Activated T-cell treated with anti-CD3 and anti-CD28 coated beads, Interleukin-2, amount 50 U/mL, for 4 hours (primary cell): ENCODE data around the gene P3H4. TPM values are rescaled to one million over a fixed set of nuclear protein-coding genes. Genes with fewer than 3 reads are reported as not detected.

ENCODE experiments used
- ATAC-seq, 2 donors: fragments of 200-7000 bp; cut with Tn5 transposase; one replicate each; pipeline ENCODE4 v1.10.0; 2021
- DNase-seq: peaks from one replicate; pipeline ENCODE4 v3.0.0-alpha.2; 2020
- H3K27me3 Mint-ChIP-seq: one replicate; pipeline ENCODE4 v1.8.0; 2021; ENCODE audit warnings: low read depth, mixed read lengths
- H3K36me3 Mint-ChIP-seq: one replicate; pipeline ENCODE4 v1.8.0; 2022; ENCODE audit warnings: mixed read lengths; ENCODE audit not compliant: insufficient read depth
- H3K4me1 Mint-ChIP-seq: one replicate; pipeline ENCODE4 v1.8.0; 2021; ENCODE audit warnings: low read depth, mixed read lengths
- H3K4me3 Mint-ChIP-seq: one replicate; pipeline ENCODE4 v1.8.0; 2021; ENCODE audit warnings: mild to moderate bottlenecking, moderate library complexity, mixed read lengths
- H3K9me3 Mint-ChIP-seq: one replicate; pipeline ENCODE4 v1.8.0; 2021; ENCODE audit warnings: mixed read lengths
- total RNA-seq, 3 donors: library from RNA; stranded (reverse); gene quantifications; one replicate each; pipeline ENCODE4 v1.2.1, GENCODE V29; 2021

P3H4 gene
- total RNA-seq, 3 donors from 2014 or later = 2.0 to 3.6 (median 2.5) TPM

DNA sequence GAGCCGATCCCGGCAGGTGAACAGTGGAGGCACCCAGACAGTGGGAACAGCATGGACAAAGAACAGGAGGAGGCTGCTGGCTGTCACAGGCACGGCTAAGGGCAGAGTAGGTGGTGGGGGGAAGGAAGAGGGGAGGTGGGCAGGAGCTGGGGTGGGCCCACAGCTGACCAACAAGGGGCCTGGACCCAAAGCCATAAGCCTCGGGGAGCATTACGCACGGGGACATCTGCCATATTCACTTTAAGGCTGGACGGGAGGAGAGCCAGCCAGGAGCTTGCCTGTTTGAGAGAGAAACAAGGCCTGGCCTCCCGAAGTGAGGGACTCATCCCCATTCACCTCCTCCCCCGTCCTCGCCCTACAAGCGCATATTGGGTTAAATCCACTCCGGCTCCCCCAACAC lies 57.7 kb downstream of the P3H4 start:
- Mint-ChIP-seq H3K4me3 (no peak overlapping the region), H3K4me1 (no peaks in the 10 kb centered on the region), H3K27me3 (peaks cover 4% of the 10 kb centered on the region), H3K9me3 (no peaks in the 10 kb centered on the region), H3K36me3 (no peaks in the 10 kb centered on the region)
- DNase-seq = no peak
- ATAC-seq = no peak

Other genes starting within 250 kb of the P3H4 start
- not detected for gene KRT9, start 239.9 kb downstream of the P3H4 start, total RNA-seq
- gene KRT14, start 225.1 kb downstream of the P3H4 start, total RNA-seq = not detected
- not detected for gene KRT16, start 199.2 kb downstream of the P3H4 start, total RNA-seq
- gene KRT17, start 187.4 kb downstream of the P3H4 start, total RNA-seq = not detected
- 1,000 to 10,000 TPM; 1,373 to 1,742 (median 1,506) TPM for gene EIF1, start 123.1 kb downstream of the P3H4 start, total RNA-seq
- gene GAST, start 99.6 kb downstream of the P3H4 start, total RNA-seq = not detected
- gene HAP1, start 77.3 kb downstream of the P3H4 start, total RNA-seq = under 1 TPM in 1 of 3 donors, not detected in 2; 0.18 TPM
- under 1 TPM; 0.86 to 0.98 (median 0.92) TPM for gene JUP, start 25.2 kb downstream of the P3H4 start, total RNA-seq
- 1 to 10 TPM in 1 of 3 donors, under 1 TPM in 2; 0.68 to 1.2 (median 0.76) TPM for gene FKBP10, start 1.1 kb upstream of the P3H4 start, total RNA-seq
- 10 to 100 TPM; 29.7 to 53.6 (median 41.9) TPM for gene NT5C3B, start 24.3 kb upstream of the P3H4 start, total RNA-seq
- not detected for gene KLHL10, start 25.9 kb upstream of the P3H4 start, total RNA-seq
- gene KLHL11, start 53.5 kb upstream of the P3H4 start, total RNA-seq = 10 to 100 TPM; 27.7 to 31.2 (median 30.3) TPM
- gene ACLY, start 107.0 kb upstream of the P3H4 start, total RNA-seq = 100 to 1,000 TPM; 197 to 210 (median 198) TPM
- under 1 TPM; 0.26 to 0.91 (median 0.79) TPM for gene ODAD4, start 118.7 kb upstream of the P3H4 start, total RNA-seq
- gene CNP, start 154.8 kb upstream of the P3H4 start, total RNA-seq = 10 to 100 TPM; 70.0 to 80.0 (median 78.3) TPM
- gene DNAJC7, start 205.5 kb upstream of the P3H4 start, total RNA-seq = 100 to 1,000 TPM; 144 to 154 (median 147) TPM
- 10 to 100 TPM; 33.4 to 35.8 (median 34.2) TPM for gene NKIRAS2, start 208.1 kb upstream of the P3H4 start, total RNA-seq
- gene C17orf113, start 238.7 kb upstream of the P3H4 start, total RNA-seq = under 1 TPM in 2 of 3 donors, not detected in 1; 0.08 to 0.13 TPM